HG02885 (cell line): ENCODE measurements around the gene ERC1.
A peak's percentile ranks its signal among the peaks of the same experiment; 100 is the strongest.
"Not testable (repeated sequence)": the region's sequence is repeated elsewhere in the genome, so short reads cannot be mapped to it uniquely, and the experiment has no call there.

Experiments
- ATAC-seq: cut with Tn5 transposase; IDR thresholded peaks from one replicate; pipeline ENCODE4 v1.9.1; 2021; ENCODE audit warnings: mild to moderate bottlenecking; ENCODE audit not compliant: unreplicated experiment, poor library complexity

The ERC1 gene

GRCh38 chr12:981176-981828, 9.7 kb upstream of the ERC1 start:
- no peak for ATAC-seq

GRCh38 chr12:981961-982360, 9.1 kb upstream of the ERC1 start:
- ATAC-seq, result no peak

- no peak for ATAC-seq
Measured at GRCh38 chr12:988646-989045, 2.4 kb upstream of the ERC1 start.

GRCh38 chr12:989051-989450, 2.0 kb upstream of the ERC1 start:
- ATAC-seq, result no peak

GRCh38 chr12:989751-990660, 1.0 kb upstream of the ERC1 start:
- ATAC-seq, result peak; percentile 20

- ATAC-seq, result peak; percentile 53
Measured at GRCh38 chr12:991350-992333, 619 bp downstream of the ERC1 start.

- no peak for ATAC-seq
Measured at GRCh38 chr12:992647-993046, 1.6 kb downstream of the ERC1 start.

- ATAC-seq, result no peak
Measured at GRCh38 chr12:996881-997280, 5.9 kb downstream of the ERC1 start.

- ATAC-seq, result no peak
Measured at GRCh38 chr12:997505-997904, 6.5 kb downstream of the ERC1 start.

- ATAC-seq, result peak; percentile 65
Measured at GRCh38 chr12:998020-998874, 7.2 kb downstream of the ERC1 start.

GRCh38 chr12:999736-1000135, 8.7 kb downstream of the ERC1 start:
- ATAC-seq, result not testable (repeated sequence)

GRCh38 chr12:1001507-1001906, 10.5 kb downstream of the ERC1 start:
- no peak for ATAC-seq

GRCh38 chr12:1003600-1004271, 12.7 kb downstream of the ERC1 start:
- ATAC-seq, result no peak

GRCh38 chr12:1006255-1006654, 15.2 kb downstream of the ERC1 start:
- no peak for ATAC-seq

- no peak for ATAC-seq
Measured at GRCh38 chr12:1007276-1007675, 16.3 kb downstream of the ERC1 start.

- ATAC-seq, result no peak
Measured at GRCh38 chr12:1007994-1008393, 17.0 kb downstream of the ERC1 start.

GRCh38 chr12:1011091-1011490, 20.1 kb downstream of the ERC1 start:
- ATAC-seq, result no peak

- no peak for ATAC-seq
Measured at GRCh38 chr12:1013618-1014489, 22.8 kb downstream of the ERC1 start.
